Measurements from ENCODE around the gene JARID2.
A peak's percentile ranks its signal among the peaks of the same experiment; 100 is the strongest.

JARID2 gene

GRCh38 chr6:15245361-15246216 lies at the start of gene JARID2:
Gene JARID2 (plus strand): TSS chr6:15246069. CDS start chr6:15246540, 471 bp downstream.
- DNase-seq (ENCODE audit: low read depth, low spot score) = peak; percentile 90

GRCh38 chr6:15200087-15200486 lies 45.8 kb upstream of the JARID2 start:
- no peak for DNase-seq (ENCODE audit: low read depth, low spot score)

DNA sequence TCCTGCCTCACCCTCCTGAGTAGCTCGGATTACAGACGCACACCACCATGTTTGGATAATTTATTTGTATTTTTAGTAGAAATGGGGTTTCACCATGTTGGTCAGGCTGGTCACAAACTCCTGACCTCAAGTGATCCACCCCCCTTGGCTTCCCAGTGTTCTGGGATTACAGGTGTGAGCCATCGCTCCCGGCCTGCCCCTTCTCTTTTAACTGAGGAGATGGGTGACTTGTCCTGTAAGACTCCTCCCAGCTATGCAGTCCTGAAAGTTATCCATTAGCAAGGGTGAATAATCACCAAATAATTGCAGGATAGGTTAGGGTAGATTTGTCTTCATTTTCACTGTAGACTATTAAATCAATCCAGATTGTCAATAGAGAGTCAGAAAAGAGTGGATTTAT lies 40.5 kb upstream of the JARID2 start:
- DNase-seq (ENCODE audit: low read depth, low spot score) = no peak

GRCh38 chr6:15206887-15207286 lies 39.0 kb upstream of the JARID2 start:
- no peak for DNase-seq (ENCODE audit: low read depth, low spot score)

DNA sequence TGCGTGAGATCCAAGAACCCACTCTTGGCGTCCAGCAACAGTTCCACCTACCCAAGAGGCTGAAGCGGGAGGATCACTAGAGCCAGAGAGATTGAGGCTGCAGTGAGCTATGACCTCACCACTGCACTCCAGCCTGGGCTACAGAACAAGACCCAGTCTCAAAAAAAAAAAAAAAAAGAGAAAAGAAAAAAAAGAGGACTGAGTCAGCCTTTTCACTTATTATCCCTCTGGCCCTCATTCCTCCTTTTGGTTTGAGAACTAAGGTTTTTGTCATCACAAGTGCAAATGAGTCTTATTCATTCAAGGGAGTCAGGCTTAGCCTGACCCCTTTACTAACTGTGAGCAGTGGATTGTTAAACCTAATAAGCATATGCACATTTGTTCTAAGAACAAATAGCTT lies 37.9 kb upstream of the JARID2 start:
- DNase-seq (ENCODE audit: low read depth, low spot score) = peak; percentile 90

DNA sequence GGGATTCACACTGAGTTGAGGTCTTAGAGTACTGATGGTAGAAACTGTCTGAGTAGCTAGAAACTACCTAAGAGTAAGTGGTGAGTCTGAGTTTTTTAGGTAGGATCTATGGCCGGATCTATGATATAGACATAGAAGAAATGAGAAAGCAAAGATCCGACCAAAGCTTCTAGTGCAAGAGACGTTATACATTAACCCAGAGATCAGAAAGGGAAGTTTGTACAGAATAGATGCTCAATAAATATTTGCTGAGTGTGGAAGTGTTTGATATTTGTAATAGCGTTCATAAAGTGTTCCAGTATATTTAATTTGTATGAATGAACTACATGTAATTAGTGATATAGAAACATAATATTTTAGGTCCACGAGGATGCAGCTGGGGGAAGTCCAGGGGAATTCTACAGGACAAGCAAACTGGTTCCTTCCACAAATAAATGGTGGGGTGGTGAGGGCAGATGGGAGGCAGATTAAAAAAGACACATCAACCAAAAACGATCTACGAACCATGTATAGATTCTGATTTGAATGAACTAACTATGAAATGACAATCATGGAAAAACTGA lies 31.9 kb upstream of the JARID2 start:
- DNase-seq (ENCODE audit: low read depth, low spot score) = no peak

DNA sequence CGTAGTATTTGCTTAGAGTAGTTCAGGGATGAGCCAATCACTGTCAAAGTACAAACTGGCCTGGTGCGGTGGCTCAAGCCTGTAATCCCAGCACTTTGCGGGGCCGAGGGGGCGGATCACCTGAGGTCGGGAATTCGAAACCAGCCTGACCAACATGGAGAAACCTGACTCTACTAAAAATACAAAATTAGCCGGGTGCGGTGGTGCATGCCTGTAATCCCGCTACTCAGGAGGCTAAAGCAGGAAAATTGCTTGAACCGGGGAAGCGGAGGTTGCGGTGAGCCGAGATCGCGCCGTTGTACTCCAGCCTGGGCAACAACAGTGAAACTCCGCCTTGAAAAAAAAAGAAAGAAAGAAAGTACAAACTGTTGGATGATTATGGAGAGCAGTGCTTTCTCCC lies 27.5 kb upstream of the JARID2 start:
- no peak for DNase-seq (ENCODE audit: low read depth, low spot score)

DNA sequence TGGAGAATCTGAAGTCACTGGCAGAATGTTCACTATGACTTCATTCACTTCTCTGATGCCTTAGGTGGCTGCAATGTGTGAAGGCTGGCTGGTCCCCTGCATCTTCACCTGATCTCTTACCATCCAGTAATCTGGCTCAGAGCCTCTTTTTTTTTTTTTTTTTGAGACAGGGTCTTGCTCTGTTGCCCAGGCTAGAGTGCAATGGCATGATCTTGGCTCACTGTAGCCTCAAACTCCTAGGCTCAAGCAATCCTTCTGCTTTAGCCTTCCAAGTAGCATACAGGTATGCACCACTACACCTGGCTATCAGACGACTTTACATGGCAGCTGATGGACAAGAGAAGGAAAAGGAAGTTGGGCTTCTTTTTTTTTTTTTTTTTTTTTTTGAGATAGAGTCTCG lies 25.8 kb upstream of the JARID2 start:
- no peak for DNase-seq (ENCODE audit: low read depth, low spot score)

GRCh38 chr6:15227827-15228318 lies 18.0 kb upstream of the JARID2 start:
- no peak for DNase-seq (ENCODE audit: low read depth, low spot score)

DNA sequence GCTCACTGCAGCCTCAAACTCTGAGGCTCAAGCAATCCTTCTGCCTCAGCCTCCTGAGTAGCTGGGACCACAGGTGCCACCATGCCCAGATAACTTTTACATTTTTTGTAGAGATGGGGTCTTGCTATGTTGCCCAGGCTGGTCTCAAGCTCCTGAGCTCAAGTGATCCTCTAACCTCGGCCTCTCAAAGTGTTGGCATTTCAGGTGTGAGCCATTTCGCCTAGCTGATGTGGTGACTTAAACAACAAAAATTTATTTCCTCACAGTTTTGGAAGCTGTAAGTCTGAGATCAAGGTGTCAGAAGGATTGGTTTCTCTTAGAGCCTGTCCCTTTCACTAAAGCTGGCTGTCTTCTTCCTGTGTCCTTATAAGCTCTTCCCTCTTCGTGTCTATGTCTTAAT lies 15.0 kb upstream of the JARID2 start:
- no peak for DNase-seq (ENCODE audit: low read depth, low spot score)

DNA sequence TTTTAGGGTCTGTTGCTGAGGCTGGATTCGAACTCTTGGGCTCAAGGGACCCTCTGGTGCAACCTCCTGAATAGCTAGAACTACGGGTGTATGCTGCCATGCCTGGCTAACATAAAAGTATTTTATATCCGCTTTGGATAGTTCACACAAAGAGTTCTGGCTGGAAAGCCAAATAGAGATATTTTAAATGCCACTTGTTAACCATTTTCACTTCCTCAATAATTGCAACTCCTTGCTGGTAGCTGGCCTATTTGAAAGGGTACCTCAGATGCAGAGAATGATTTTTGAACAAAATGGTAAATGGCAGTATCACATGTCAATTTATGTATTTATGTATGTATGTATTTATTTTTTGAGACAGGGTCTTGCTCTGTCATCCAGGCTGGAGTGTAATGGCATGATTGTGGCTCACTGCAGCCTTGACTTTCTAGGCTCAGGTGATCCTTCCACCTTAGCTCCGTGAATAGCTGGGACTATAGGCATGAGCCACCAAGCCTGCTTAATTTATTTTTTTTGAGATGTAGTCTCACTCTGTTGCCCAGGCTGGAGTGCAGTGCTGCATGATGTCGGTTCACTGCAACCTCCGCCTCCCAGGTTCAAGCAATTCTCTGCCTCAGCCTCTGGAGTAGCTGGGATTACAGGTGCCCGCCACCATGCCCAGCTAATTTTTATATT lies 12.9 kb upstream of the JARID2 start:
- DNase-seq (ENCODE audit: low read depth, low spot score) = no peak

DNA sequence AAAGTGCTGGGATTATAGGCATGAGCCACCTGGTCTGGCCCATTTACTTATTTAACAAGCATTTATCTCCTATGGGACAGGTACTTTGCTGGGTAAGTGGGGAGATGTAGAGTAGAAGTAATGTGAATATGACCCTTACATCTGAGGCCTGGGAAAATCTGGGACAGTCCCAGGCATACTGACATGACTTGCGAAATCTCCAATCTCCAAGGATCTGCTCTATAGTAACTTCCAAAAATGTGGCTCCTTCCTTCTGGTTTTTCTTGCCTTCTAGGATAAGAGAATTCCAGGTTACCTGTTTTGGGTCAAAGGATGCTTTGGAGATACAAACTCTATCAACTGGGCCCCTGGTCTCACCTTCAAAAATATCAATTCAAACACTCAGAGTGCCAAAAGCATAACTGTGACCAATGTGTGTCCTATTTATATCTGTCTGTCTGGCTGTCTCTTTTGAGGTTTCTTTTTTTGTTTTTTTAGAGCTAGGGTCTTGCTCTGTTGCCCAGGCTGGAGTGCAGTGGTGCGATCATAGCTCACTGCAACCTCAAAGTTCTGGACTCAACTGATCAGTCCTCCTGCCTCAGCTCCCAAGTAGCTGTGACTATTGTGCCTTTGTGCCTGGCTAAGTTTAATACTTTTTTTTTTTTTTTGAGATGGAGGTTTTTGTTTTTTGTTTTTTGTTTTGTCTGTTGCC lies 11.7 kb upstream of the JARID2 start:
- no peak for DNase-seq (ENCODE audit: low read depth, low spot score)

GRCh38 chr6:15239616-15240364 lies 6.1 kb upstream of the JARID2 start:
- DNase-seq (ENCODE audit: low read depth, low spot score) = no peak

GRCh38 chr6:15242503-15242902 lies 3.4 kb upstream of the JARID2 start:
- DNase-seq (ENCODE audit: low read depth, low spot score) = no peak

- DNase-seq (ENCODE audit: low read depth, low spot score) = no peak
Measured at GRCh38 chr6:15242937-15243614, 2.8 kb upstream of the JARID2 start.

GRCh38 chr6:15243910-15244619 lies 1.8 kb upstream of the JARID2 start:
- no peak for DNase-seq (ENCODE audit: low read depth, low spot score)

- no peak for DNase-seq (ENCODE audit: low read depth, low spot score)
Measured at GRCh38 chr6:15244620-15245360, 1.1 kb upstream of the JARID2 start.

DNA sequence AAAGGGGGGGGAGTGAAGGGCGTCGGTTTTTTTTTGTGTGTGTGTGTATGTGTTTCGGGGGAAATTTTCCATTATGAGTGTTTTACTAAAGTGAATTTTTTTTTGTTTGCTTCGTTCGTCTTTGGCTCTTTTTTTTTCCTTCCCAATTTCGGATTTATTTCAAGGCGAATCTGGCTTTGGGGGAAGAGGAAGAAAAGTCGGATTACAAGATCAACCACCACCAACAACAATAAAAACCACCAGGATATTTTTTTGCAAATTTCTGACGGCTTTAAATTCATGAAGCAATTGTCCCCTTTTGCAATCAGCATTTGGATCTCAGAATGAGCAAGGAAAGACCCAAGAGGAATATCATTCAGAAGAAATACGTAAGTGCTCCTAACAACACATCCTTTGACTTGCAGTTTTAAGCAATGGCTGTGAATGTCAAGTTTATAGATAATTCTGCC lies 372 bp downstream of the JARID2 start:
- DNase-seq (ENCODE audit: low read depth, low spot score) = no peak
